Epithelial cell of esophagus (primary cell): ENCODE data around the gene MAL.

Experiments used
- DNase-seq: peaks from one replicate; pipeline ENCODE4 v3.0.0; 2010; ENCODE audit warnings: low read depth
- H3K4me3 ChIP-seq: 2 replicates; pipeline ENCODE4 v1.5.1; 2011; ENCODE audit warnings: mild to moderate bottlenecking, low read length, control low read depth
- TF ChIP-seq, protein P1 (sequence below): IDR thresholded peaks from 2 replicates; pipeline ENCODE4 v1.5.1; 2011; ENCODE audit warnings: low read depth, mild to moderate bottlenecking, low read length, control low read depth, inconsistent platforms; ENCODE audit not compliant: insufficient read depth; ENCODE audit errors: missing control alignments

The MAL gene

DNA sequence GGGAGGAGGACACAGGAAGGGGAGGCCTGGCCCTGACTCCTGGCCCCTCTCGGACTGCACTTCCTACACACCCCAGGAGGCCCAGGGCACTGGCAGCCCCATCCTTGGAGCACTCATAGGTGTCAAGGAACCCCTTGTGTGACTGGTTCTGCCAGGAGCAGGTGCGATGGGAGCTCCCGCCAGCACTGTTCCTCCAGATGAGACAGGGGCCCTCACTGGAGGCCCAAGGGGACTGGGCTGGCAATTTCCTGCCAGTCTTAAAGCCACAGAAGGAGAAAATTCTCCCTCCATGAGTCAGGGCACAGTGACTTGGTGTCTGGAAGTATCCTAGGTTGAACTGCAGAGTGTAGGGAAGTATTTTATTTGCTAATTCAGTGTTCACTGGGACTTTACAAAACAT, 42.8 kb upstream of the MAL start:
- peak; percentile 22 for DNase-seq
- TF ChIP-seq, protein P1, sequence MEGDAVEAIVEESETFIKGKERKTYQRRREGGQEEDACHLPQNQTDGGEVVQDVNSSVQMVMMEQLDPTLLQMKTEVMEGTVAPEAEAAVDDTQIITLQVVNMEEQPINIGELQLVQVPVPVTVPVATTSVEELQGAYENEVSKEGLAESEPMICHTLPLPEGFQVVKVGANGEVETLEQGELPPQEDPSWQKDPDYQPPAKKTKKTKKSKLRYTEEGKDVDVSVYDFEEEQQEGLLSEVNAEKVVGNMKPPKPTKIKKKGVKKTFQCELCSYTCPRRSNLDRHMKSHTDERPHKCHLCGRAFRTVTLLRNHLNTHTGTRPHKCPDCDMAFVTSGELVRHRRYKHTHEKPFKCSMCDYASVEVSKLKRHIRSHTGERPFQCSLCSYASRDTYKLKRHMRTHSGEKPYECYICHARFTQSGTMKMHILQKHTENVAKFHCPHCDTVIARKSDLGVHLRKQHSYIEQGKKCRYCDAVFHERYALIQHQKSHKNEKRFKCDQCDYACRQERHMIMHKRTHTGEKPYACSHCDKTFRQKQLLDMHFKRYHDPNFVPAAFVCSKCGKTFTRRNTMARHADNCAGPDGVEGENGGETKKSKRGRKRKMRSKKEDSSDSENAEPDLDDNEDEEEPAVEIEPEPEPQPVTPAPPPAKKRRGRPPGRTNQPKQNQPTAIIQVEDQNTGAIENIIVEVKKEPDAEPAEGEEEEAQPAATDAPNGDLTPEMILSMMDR: no peak
- H3K4me3 ChIP-seq: no peak overlapping the region

GRCh38 chr2:94984964-94985575, 40.4 kb upstream of the MAL start:
- TF ChIP-seq, protein P1: no peak
- DNase-seq: peak; percentile 46
- H3K4me3 ChIP-seq: no peak overlapping the region

DNA sequence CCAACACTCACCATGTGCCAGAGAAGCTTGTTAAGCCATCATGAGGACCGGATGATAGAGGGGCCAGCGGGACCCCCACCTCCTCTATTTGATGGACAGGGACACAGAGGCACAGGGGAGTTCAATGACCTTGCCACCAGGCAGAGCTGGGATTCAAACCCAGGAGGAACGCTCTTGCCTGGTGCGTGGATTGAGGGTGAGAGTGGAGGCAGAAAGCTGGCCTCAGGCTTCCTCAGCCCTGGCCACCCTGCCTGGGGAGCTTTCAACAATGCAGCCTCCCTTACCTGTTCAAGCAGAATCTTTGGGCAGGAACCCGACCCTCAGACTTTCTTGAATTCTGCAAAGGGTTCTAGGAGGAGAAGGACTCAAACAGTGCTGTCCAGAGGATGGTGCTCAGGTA, 39.9 kb upstream of the MAL start:
- no peak overlapping the region for H3K4me3 ChIP-seq
- TF ChIP-seq, protein P1: no peak
- no peak for DNase-seq

DNA sequence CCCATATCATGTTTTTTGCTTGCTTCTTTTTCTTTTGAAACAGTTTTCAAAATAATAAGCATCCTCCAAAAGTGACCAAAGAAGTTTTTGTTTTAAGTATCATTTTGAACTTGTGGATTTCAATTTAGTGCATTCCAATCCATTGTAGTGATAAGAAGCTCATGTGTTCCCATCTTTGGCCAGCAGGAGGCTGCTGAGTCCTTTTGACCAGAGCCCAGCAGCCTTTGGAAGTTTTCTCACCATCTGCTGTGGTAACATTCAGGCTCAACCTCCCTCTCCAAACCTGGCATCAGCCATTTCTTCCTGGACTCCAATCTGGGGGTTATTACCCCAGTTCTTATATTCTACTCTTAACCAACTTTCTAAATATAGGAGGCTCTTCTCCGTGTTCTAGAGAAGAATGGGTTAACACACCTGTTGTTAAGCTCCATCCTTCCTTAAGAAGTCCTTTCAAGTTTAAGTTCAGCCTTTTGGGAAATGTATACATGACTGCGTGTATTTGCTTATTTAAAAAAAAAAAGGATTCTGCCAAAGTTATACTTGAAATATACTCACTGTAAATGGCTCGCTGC, 39.0 kb upstream of the MAL start:
- peak; percentile 61 for DNase-seq
- TF ChIP-seq, protein P1: peak; percentile 80
- H3K4me3 ChIP-seq: no peak overlapping the region

GRCh38 chr2:94987074-94988020, 38.2 kb upstream of the MAL start:
- TF ChIP-seq, protein P1: no peak
- H3K4me3 ChIP-seq: no peak overlapping the region
- no peak for DNase-seq

- TF ChIP-seq, protein P1: no peak
These were observed 34.6 kb upstream of the MAL start for GRCh38 chr2:94990956-94991355.

DNA sequence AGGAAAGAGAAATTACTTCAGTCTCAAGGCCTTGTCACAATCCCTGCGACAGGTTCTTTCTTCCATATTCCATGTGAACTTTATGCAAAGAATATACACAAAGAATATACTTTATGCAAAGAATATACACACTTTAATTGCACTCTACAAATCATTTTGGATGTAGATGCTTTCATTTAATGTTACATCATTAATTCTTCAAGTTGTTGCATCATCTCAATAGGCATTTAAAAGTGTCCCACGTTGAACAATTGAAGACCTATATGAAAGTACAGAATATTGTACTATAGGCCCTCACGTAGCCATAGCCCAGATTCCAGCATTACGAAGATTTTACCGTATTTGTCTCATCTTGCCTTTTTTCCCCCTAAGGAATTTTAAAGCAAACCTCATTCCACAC, 33.1 kb upstream of the MAL start:
- DNase-seq: no peak
- TF ChIP-seq, protein P1: no peak
- H3K4me3 ChIP-seq: no peak overlapping the region

More at GRCh38 chr2:94990956-94991355, 34.6 kb upstream of the MAL start:
- DNase-seq: no peak
- H3K4me3 ChIP-seq: no peak overlapping the region
